Measurements from ENCODE around the gene XXYLT1.

- TF ChIP-seq CTCF (IDR thresholded peaks at IDR 0.05) (no peak), EZH2phosphoT487 (IDR thresholded peaks at IDR 0.05) (no peak)
These were observed 48.1 kb upstream of the XXYLT1 start for GRCh38 chr3:195319060-195319459.
